NB4 (cell line): Measurements from ENCODE around the gene BBS7.

Source experiments
- CTCF ChIP-seq: IDR thresholded peaks from one replicate; pipeline ENCODE4 v1.5.1; 2012; ENCODE audit warnings: low read depth, low read length
- POLR2A ChIP-seq: IDR thresholded peaks from 2 replicates; pipeline ENCODE4 v1.6.1; 2011; ENCODE audit warnings: mild to moderate bottlenecking; ENCODE audit not compliant: insufficient read length; ENCODE audit errors: extremely low read depth
- TF ChIP-seq, protein P1 (sequence below): IDR thresholded peaks from 2 replicates; pipeline ENCODE4 v1.6.1; 2011; ENCODE audit warnings: low read depth, low read length

- TF ChIP-seq CTCF, result no peak
- TF ChIP-seq, protein P1, sequence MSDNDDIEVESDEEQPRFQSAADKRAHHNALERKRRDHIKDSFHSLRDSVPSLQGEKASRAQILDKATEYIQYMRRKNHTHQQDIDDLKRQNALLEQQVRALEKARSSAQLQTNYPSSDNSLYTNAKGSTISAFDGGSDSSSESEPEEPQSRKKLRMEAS, result no peak
- TF ChIP-seq POLR2A, result no peak
Observed at GRCh38 chr4:121817701-121818100, 52.6 kb downstream of the BBS7 start.
